Daoy (cell line): ENCODE results near the gene STIM1. TPM values are rescaled to one million over a fixed set of nuclear protein-coding genes. Genes with fewer than 3 reads are reported as not detected.

Experiments
- DNase-seq: peaks from one replicate; pipeline ENCODE4 v3.0.0-alpha.2; 2015; ENCODE audit warnings: low read depth
- total RNA-seq: library from RNA; depleted of rRNA; stranded (reverse); fragments of >200 nt; shearing (Covaris generic); gene quantifications from 2 replicates; pipeline ENCODE4 v1.2.3, GENCODE V29; 2014

The STIM1 gene
- total RNA-seq, 1 experiment from 2014 or later: 7.7 TPM

- DNase-seq: peak; percentile 11
Observed at GRCh38 chr11:3914805-3915204, 59.3 kb downstream of the STIM1 start.

DNA sequence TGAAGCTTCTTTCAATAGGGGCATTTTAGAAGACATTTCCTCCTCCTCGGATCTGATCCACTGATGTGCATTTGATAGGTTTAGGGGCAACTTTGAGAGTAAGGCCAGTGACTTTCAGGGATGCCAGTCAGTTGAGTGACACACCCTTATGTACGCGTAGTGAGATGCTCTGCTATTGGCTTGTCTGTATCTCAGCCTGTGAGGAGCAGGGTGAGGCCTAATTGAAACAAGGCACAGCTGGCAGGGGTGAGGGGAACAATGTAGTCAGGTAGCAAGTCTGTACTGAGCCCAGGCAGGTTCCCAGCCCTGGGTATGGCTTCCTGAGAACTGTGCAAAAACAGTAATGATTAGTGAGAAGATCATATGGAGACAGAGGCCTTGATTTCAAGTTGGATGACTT, 61.5 kb downstream of the STIM1 start:
- no peak for DNase-seq

- peak; percentile 79 for DNase-seq
Observed at GRCh38 chr11:3920148-3920852, 64.8 kb downstream of the STIM1 start.

- DNase-seq: no peak
Observed at GRCh38 chr11:3922056-3922455, 66.6 kb downstream of the STIM1 start.

DNA sequence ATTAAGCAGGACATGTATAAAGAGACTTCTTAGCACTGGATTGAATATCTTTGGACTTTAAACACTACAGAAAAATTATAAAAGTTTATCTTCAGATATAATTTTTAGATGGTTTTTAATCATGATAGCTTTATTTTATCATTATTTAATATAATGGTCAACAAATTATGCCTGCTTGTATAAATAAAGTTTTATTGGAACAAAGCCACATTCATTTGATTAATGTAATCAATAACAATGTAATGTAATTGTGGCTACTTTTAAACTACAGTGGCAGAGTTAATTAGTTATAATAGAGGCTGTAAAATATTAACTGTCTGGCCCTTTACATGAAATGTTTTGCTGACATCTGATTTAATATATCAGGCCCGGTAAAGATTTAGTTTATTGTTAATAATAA, 70.0 kb downstream of the STIM1 start:
- no peak for DNase-seq

GRCh38 chr11:3926458-3927095, 71.1 kb downstream of the STIM1 start:
- DNase-seq: no peak

DNA sequence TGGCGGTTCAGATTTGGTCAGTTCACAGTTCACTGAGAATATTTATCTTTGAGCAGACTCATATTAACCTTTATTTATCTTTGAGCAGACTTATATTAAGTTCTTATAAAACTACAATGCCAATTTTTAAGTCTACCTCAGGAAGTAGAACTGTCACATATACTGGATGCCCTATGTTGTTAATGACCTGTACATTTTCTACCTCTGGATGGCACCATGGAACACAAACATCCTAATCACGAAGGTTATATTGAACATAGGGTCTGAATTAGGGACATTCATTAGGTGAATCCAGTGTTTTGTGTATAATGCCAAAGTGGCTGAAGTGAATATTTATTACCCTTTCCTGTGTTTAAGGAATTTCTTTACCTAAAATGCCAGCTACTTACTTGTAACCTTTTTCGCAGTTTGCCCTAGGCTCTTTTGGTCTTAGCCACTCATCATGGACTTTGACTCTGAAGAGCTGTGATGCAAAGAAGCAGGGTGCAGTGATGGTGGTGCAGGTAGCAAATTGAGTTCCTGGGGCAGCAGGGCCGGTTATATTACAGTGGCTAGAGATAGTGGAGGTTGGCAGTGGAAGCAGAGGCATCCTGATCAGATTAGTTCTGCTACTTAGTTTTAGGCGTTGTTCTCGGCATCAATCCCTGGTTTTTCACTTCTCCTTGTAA, 71.8 kb downstream of the STIM1 start:
- no peak for DNase-seq

DNA sequence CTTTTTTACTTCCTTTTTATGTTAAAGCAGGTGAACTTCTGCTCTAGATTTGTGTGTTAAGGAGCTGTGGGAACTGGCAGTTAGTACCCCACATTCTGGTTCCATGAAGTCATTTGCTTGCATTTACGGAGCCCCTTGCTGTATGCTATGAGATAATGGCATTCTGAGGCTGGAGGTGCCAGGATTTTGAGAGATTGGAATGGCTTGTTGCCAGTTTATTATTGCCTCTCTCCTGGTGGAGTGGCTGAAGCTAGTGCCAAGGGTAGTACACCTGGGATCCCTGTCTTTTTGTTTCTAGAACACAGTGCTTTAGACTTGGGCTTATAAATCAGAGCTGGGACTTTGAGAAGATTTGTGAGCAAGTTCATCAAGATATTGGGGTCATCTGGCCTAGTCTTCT, 73.8 kb downstream of the STIM1 start:
- DNase-seq: peak; percentile 35

GRCh38 chr11:3929649-3930048, 74.2 kb downstream of the STIM1 start:
- no peak for DNase-seq

DNA sequence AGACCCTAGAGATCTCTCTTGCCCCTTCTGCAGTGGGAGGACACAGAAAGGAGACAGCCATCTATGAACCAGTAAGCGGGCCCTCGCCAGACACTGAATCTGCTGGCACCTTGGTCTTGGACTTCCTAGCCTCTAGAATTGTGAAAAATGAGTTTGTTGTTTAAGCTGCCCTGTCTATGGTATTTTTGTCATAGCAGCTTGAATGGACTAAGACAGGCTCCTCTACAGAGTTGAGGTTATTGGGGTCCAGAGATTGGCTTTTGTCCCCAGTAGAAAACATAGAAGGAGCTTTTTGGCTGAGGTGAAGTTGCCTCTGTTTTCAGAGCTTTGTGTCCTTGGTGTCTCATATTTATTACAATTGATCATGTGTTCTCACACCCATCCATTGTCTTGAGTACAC, 77.2 kb downstream of the STIM1 start:
- DNase-seq: no peak

DNA sequence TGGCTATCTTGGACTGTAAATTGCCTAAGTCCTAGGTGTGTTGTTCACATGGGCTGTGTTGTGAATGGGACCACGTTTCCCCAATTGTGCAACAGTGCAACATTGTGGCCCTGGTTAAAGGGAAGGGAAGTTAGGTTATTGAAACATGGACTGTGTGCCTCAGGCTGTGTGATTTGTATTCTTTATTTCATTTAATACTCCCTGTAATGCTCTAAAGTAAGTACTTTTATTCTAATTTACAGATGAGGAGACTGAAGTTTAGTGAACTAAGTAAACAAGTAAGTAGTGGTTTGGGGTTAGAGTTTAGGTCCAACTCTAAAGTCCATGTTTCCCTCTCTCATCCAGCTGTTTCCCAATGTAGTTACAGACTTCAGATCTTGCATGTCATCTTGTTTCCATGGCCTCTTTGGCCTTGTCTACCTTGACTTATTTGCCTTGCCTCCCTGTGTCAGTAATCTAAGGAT, 77.7 kb downstream of the STIM1 start:
- no peak for DNase-seq

GRCh38 chr11:3934658-3935057, 79.2 kb downstream of the STIM1 start:
- DNase-seq: no peak

- no peak for DNase-seq
Observed at GRCh38 chr11:3936517-3936916, 81.1 kb downstream of the STIM1 start.

GRCh38 chr11:3939211-3939610, 83.7 kb downstream of the STIM1 start:
- peak; percentile 54 for DNase-seq

DNA sequence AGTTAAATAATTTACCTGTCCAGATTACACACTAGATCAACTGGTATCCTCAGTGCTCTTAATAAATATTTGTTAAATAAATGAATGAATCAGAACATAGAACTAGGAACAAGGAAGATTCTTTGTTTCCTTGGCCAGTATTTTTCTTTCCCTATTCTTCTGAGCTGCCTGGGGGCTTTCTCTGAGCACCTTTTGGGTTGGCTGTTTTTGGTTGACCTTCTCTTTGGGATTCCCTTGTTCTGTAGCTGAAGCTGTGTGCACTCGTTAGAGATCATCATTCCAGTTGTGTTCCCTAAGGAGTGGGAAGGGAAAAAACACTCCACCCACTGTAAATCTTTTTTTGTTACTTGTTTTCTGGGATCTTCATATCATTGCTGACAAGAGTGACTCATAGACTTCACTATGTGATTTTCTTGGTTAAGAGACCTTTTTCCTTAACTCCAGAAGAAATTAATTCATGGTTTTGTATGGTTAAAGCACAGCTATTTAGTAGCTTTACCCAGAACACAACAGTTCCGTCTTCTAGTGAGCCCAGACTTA, 84.3 kb downstream of the STIM1 start:
- no peak for DNase-seq

GRCh38 chr11:3942160-3942955, 86.9 kb downstream of the STIM1 start:
- DNase-seq: no peak

GRCh38 chr11:3942956-3943497, 87.6 kb downstream of the STIM1 start:
- no peak for DNase-seq

DNA sequence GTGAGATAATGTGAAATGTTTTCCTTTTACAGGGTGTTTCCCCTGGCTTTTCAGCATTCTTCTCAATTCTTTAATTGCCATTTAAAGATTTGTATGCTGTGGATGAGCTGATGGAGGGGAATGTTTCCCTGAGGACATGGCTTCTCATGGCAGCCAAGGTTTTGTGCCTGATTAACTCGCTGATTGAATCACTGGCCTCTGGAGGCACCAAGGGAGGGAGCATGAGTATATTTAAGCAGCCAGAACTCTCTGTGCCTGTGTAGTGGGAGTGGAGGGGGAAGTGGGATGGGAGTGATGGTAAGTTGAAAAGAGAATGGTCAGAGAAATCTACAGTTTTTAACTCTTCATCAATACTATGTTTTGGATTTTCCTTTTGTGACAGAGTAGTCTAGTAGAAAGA, 88.7 kb downstream of the STIM1 start:
- no peak for DNase-seq

- no peak for DNase-seq
Observed at GRCh38 chr11:3946455-3947017, 91.1 kb downstream of the STIM1 start.

GRCh38 chr11:3947061-3947460, 91.6 kb downstream of the STIM1 start:
- DNase-seq: peak; percentile 36

DNA sequence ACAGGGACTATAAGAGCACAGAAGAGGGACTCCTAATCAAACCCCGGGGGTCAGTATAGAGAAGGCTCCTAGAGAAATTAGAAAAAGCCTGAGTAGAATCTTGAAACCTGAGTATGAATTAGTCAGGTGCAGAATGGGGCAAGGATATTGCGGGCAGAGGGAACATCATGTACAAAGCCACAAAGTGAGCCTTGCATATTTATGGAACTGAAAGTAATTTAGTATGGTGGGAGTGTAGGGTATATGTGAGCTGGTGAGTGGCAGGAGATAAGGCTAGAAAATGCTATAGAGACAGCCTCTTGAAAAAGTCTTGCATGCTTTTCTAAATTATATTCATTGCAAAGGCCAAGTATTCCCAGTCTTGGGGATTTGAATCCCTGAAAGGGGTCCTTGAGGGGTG, 93.7 kb downstream of the STIM1 start:
- peak; percentile 25 for DNase-seq
